ENCODE results near the gene DACH1. TPM values are rescaled to one million over a fixed set of nuclear protein-coding genes. Genes with fewer than 3 reads are reported as not detected.

The DACH1 gene
- total RNA-seq, 4 donors from 2014 or later, result 1.5 to 17.3 (median 3.3) TPM

DNA sequence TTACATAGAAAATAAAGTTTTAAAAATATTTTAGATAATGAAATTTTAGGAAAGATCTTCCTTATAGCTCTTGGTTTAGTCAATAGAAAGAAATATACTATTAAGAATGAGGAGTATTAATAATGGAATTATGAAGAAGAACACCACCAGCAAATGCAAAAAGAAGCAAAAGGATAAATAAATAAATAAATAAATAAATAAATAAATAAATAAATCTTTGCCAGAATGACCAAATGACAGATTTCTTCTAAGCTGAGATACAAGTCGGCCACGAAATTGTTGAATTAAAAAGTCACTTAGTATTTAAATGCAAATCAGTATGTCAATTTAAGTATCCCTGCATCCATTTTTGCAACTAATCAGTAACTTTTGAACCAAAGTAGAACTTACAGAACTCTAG, 95.9 kb downstream of the DACH1 start:
- Histone ChIP-seq H3K4me1 (peaks cover 0 to 19% (median 0%) of the 10 kb centered on the region in 4 donors), H3K36me3 (no peaks in the 10 kb centered on the region), H3K4me3 (no peak overlapping the region), H3K27me3 (no peaks in the 10 kb centered on the region), H3K27ac (no peak overlapping the region), H3K9me3 (no peaks in the 10 kb centered on the region)
- 92% methylated on average over 2 of the region's 2 CpGs for WGBS, 2 donors (ENCODE audit: low coverage in 1 of 2)
- in situ Hi-C loops (cut with MboI; ENCODE audit: low pct_ligation_motif_present in 1 of 4, low pct_unique_long_range_greater_than_20kb in 1 of 4, low sequenced_read_pairs in 3 of 4), result no loop called here
- no peak for TF ChIP-seq POLR2AphosphoS5 (IDR thresholded peaks at IDR 0.05)
- TF ChIP-seq, protein P1, sequence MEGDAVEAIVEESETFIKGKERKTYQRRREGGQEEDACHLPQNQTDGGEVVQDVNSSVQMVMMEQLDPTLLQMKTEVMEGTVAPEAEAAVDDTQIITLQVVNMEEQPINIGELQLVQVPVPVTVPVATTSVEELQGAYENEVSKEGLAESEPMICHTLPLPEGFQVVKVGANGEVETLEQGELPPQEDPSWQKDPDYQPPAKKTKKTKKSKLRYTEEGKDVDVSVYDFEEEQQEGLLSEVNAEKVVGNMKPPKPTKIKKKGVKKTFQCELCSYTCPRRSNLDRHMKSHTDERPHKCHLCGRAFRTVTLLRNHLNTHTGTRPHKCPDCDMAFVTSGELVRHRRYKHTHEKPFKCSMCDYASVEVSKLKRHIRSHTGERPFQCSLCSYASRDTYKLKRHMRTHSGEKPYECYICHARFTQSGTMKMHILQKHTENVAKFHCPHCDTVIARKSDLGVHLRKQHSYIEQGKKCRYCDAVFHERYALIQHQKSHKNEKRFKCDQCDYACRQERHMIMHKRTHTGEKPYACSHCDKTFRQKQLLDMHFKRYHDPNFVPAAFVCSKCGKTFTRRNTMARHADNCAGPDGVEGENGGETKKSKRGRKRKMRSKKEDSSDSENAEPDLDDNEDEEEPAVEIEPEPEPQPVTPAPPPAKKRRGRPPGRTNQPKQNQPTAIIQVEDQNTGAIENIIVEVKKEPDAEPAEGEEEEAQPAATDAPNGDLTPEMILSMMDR (IDR thresholded peaks at IDR 0.05), result no peak
- TF ChIP-seq EP300 (IDR thresholded peaks at IDR 0.05; ENCODE audit: low read depth), result no peak
- no peak for TF ChIP-seq POLR2A (IDR thresholded peaks at IDR 0.05)
- DNase-seq, result no peak
- intact Hi-C loops (cut with DNase I; ENCODE audit: low total_unique reads), result no loop called here

DNA sequence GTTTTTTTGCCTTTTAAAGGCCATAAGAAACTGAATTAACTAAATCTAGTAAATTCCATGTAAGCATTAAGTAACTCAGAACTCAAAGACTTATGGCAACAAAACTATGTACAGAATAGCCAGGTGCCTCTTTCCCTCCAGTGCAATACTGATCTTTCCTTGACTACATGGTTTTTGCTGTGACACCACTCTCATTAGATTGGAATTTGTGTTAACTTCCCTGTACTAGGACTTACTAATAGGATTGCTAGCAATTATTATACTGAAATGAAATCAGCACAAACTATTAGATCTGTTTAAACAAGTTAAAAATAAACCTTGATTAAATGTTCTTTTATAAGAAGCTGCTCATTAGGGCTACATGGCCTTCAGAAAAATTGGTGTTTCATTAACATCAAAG, 96.3 kb downstream of the DACH1 start:
- peaks cover 0 to 19% (median 0%) of the 10 kb centered on the region in 4 donors for H3K4me1 ChIP-seq
- H3K27me3 ChIP-seq, result no peaks in the 10 kb centered on the region
- no peak for DNase-seq
- intact Hi-C loops (cut with DNase I; ENCODE audit: low total_unique reads), result no loop called here
- H3K27ac ChIP-seq, result no peak overlapping the region
- H3K36me3 ChIP-seq, result no peaks in the 10 kb centered on the region
- TF ChIP-seq, protein P1 (IDR thresholded peaks at IDR 0.05), result no peak
- no peak for TF ChIP-seq POLR2A (IDR thresholded peaks at IDR 0.05)
- no peak for TF ChIP-seq POLR2AphosphoS5 (IDR thresholded peaks at IDR 0.05)
- TF ChIP-seq EP300 (IDR thresholded peaks at IDR 0.05; ENCODE audit: low read depth), result no peak
- no peak overlapping the region for H3K4me3 ChIP-seq
- in situ Hi-C loops (cut with MboI; ENCODE audit: low pct_ligation_motif_present in 1 of 4, low pct_unique_long_range_greater_than_20kb in 1 of 4, low sequenced_read_pairs in 3 of 4), result no loop called here
- no peaks in the 10 kb centered on the region for H3K9me3 ChIP-seq

DNA sequence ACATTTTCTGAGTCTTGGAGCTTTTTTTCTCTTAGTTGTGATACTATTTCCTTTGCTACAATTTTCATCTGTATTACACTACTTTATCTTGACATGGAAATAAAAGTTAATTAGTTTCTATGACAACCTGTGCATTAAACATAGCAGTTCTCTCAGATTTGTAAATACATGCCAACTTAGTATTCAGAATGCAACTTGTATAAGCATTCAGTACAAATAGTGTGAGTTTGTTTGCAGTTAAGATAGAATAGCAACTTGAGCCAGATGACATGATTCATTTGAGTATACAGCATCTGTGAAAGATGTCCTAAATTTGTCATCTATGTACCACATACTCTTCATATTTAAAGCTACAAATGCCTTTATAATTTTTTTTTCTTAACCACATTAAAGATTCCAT, 98.1 kb downstream of the DACH1 start:
- Histone ChIP-seq H3K27ac (no peak overlapping the region), H3K9me3 (no peaks in the 10 kb centered on the region), H3K4me1 (peaks cover 0 to 18% (median 0%) of the 10 kb centered on the region in 4 donors), H3K4me3 (no peak overlapping the region), H3K36me3 (no peaks in the 10 kb centered on the region), H3K27me3 (no peaks in the 10 kb centered on the region)
- intact Hi-C loops (cut with DNase I; ENCODE audit: low total_unique reads), result loop anchor here (5.0 kb wide), 1 partner anchor 618 kb away; no protein-coding TSS in a partner anchor
- in situ Hi-C loops (cut with MboI; ENCODE audit: low pct_ligation_motif_present in 1 of 4, low pct_unique_long_range_greater_than_20kb in 1 of 4, low sequenced_read_pairs in 3 of 4), result no loop called here
- DNase-seq, result no peak
- TF ChIP-seq POLR2A (IDR thresholded peaks at IDR 0.05), result no peak
- no peak for TF ChIP-seq POLR2AphosphoS5 (IDR thresholded peaks at IDR 0.05)
- TF ChIP-seq, protein P1 (IDR thresholded peaks at IDR 0.05), result no peak
- no peak for TF ChIP-seq EP300 (IDR thresholded peaks at IDR 0.05; ENCODE audit: low read depth)

DNA sequence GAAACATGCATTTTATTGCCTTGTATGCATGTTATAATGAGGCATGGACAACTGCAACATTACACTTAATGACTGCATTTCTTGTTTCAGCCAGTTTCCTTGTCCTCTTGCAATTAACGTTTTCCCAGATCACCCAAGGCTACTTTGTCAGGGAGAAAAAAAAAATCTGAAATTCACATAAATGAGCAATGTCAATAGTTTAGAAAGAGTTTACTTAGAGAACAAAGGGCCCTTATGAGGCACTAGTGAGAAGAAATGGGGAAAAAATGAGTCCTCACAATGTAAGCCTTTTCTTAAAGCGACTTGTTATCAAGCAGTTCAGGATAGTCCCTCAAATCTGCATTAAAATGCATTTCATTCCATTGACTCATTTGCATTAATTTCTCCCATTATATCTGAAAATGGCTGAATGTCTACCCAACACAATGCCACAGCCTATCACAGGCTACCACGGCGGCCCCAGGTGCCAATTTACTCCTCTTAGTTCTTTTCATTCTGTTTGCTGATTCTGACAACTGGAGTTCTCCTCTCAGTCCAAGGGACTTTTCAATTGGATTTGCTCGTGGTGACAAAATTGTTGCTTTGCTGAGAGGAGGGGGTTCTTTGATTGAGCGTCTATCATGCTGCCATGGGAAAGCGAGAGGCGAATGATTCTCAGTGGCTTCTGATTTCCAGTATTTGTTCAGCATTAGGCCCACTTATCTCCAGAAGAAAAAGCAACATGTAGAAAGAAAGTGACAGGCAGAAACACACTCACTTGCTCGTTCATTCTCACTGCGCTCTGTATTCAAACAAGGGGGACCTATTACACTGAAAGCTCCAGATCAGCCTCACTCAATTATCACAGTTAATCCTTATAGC, 107.1 kb downstream of the DACH1 start:
- no peaks in the 10 kb centered on the region for H3K9me3 ChIP-seq
- intact Hi-C loops (cut with DNase I; ENCODE audit: low total_unique reads) (no loop called here), in situ Hi-C loops (cut with MboI; ENCODE audit: low pct_ligation_motif_present in 1 of 4, low pct_unique_long_range_greater_than_20kb in 1 of 4, low sequenced_read_pairs in 3 of 4) (no loop called here)
- no peak for DNase-seq
- H3K4me1 ChIP-seq, result peaks cover 0 to 11% (median 1%) of the 10 kb centered on the region in 4 donors
- H3K27me3 ChIP-seq, result no peaks in the 10 kb centered on the region
- no peak overlapping the region for H3K27ac ChIP-seq
- no peak overlapping the region for H3K4me3 ChIP-seq
- no peaks in the 10 kb centered on the region for H3K36me3 ChIP-seq
- WGBS, 2 donors (ENCODE audit: low coverage in 1 of 2), result 60 to 66% methylated on average over 4 to 10 of the region's 10 CpGs
- no peak for TF ChIP-seq POLR2A (IDR thresholded peaks at IDR 0.05)
- TF ChIP-seq, protein P1 (IDR thresholded peaks at IDR 0.05), result no peak
- no peak for TF ChIP-seq POLR2AphosphoS5 (IDR thresholded peaks at IDR 0.05)
- no peak for TF ChIP-seq EP300 (IDR thresholded peaks at IDR 0.05; ENCODE audit: low read depth)
